Heart right ventricle (tissue), 16 donors: ENCODE measurements around the gene ACSS1. TPM values are rescaled to one million over a fixed set of nuclear protein-coding genes. Genes with fewer than 3 reads are reported as not detected.
A peak's percentile ranks its signal among the peaks of the same experiment; 100 is the strongest.

Experiments used
- ATAC-seq, 8 donors: fragments of 200-7000 bp; cut with Tn5 transposase; one replicate each; pipeline ENCODE4 v1.9.1; 2020; ENCODE audit warnings: mild to moderate bottlenecking in 8 of 8, moderate library complexity in 8 of 8, moderate number of reproducible peaks in 1 of 8
- DNase-seq, 2 donors: peaks; one replicate each; pipeline ENCODE4 v3.0.0-alpha.2; 2020
- H3K27ac ChIP-seq, 10 donors: fragments of 200-600 bp; sonication (generic) in 2 of 10; one replicate each; pipeline versions ENCODE4 v1.5.0 to v1.8.0; 2020 to 2022; ENCODE audit warnings: mild to moderate bottlenecking in 3 of 10
- H3K27me3 ChIP-seq, 7 donors: fragments of 200-600 bp; one replicate each; pipeline ENCODE4 v1.8.0; 2021 to 2022; ENCODE audit warnings: mild to moderate bottlenecking in 2 of 7
- H3K36me3 ChIP-seq, 9 donors: fragments of 200-600 bp; sonication (generic) in 1 of 9; one replicate each; pipeline versions ENCODE4 v1.5.0 to v1.8.0; 2020 to 2022; ENCODE audit warnings: mild to moderate bottlenecking in 2 of 9
- H3K4me1 ChIP-seq, 9 donors: fragments of 200-600 bp; sonication (generic) in 1 of 9; one replicate each; pipeline versions ENCODE4 v1.5.0 to v1.8.0; 2020 to 2022; ENCODE audit warnings: mild to moderate bottlenecking in 4 of 9
- H3K4me3 ChIP-seq, 10 donors: fragments of 200-600 bp; sonication (generic) in 2 of 10; one replicate each; pipeline versions ENCODE4 v1.5.0 to v1.8.0; 2020 to 2022; ENCODE audit warnings: mild to moderate bottlenecking in 7 of 10, moderate library complexity in 2 of 10
- H3K9me3 ChIP-seq, 11 donors: fragments of 200-600 bp in 10 of 11; sonication (generic) in 2 of 11; one replicate each; pipeline versions ENCODE4 v1.5.0 to v1.8.0; 2013 to 2022; ENCODE audit warnings: mild to moderate bottlenecking in 2 of 11, control low read depth in 1 of 11, moderate library complexity in 1 of 11
- WGBS, 2 donors: extraction: QIAGEN DNeasy Blood & Tissue Kit; methylation state at CpG; one replicate each; pipeline ENCODE4 v1.1.7; 2013; ENCODE audit warnings: inconsistent platforms in 1 of 2; 5-methylcytosine and 5-hydroxymethylcytosine counted together
- intact Hi-C, 10 donors: fragments of 100-400 bp; cut with DNase I; formaldehyde crosslinking; loops; one replicate each; pipeline versions ENCODE4 v1.11.1 to v1.14.2; 2022
- polyA plus RNA-seq, 2 donors: library from polyadenylated mRNA; stranded (reverse); fragments of 200-250 nt; gene quantifications; one replicate each; pipeline ENCODE4 v1.2.3, GENCODE V29; 2013
- total RNA-seq, 10 donors: library from RNA; stranded (reverse); fragmentation: NEBNext Ultra II Directional in 3 of 10; extraction: Animal tissue kit (Norgen Biotek cat#: 25700) in 3 of 10; gene quantifications; one replicate each; pipeline versions ENCODE4 v1.2.1 to v1.2.4, GENCODE V29; 2021 to 2023
- TF ChIP-seq, protein P1 (sequence below), 9 donors: fragments of 200-600 bp; sonication (generic) in 2 of 9; IDR thresholded peaks; one replicate each; pipeline versions ENCODE4 v1.5.0 to v1.8.0; 2021 to 2022; ENCODE audit warnings: antibody characterized with exemption in 9 of 9, mild to moderate bottlenecking in 5 of 9, moderate library complexity in 1 of 9
- donor health status: Arrhythmogenic right ventricular cardiomyopathy.
- donor health status: ischemic (EF 13 %, LVEDD 7.1; RV severe dilation, severe dysfunction).
- donor health status: healthy with polysubstance abuse.
- donor health status: DM: no; HTN: yes; CAD: no.
- donor health status: DM: no; HTN: no; CAD: no.
- donor health status: ischemic (EF 25% LVEDD 6.9; RV normal size, moderate dysfunction).
- donor health status: ischemic (EF 25% LVEDD 5.7; RV mildly dilated, moderate dysfunction).
- donor health status: healthy.
- donor health status: DM: yes; HTN: yes; CAD: no.
- donor health status: Ischemic cardiomyopathy.
- donor health status: ischemic (EF 35%, LVEDD 5.7; RV mildly dilated, moderate dysfunction).
- donor health status: nonischemic (EF 11% LVEDD 7.7; RV severe dilation, severe dysfunction).
- donor health status: DM: yes; HTN: yes; CAD: no.
- donor health status: PGD.
- donor health status: ischemic (EF 29% LVEDD 5.4; RV normal size, mild dysfunction).
- donor health status: nonischemic (EF 23%, LVEDD 6.1; RV moderate dilation, normal function).

The ACSS1 gene
- total and polyA plus RNA-seq, 12 donors, result 29.7 to 114 (median 84.9) TPM

DNA sequence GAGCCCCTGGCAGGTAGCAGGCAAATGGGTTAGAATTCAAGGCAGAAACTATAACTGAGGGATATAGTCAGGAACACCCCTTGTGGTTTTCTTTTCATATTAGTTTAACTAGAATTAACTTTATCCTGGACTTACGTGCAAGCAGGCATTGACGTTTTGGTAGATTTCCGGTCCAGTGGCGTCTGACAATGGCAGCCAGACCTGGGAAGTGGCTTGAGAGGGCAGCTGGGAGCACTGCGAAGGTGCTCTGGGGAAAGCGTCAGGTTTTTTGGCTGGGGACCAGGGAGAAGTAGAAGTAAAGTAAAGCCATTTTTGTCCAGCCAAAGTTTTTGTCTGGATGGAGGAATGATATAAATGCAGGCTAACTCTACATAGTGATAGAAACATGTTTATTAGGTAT, 8.4 kb upstream of the ACSS1 start:
- TF ChIP-seq, protein P1, sequence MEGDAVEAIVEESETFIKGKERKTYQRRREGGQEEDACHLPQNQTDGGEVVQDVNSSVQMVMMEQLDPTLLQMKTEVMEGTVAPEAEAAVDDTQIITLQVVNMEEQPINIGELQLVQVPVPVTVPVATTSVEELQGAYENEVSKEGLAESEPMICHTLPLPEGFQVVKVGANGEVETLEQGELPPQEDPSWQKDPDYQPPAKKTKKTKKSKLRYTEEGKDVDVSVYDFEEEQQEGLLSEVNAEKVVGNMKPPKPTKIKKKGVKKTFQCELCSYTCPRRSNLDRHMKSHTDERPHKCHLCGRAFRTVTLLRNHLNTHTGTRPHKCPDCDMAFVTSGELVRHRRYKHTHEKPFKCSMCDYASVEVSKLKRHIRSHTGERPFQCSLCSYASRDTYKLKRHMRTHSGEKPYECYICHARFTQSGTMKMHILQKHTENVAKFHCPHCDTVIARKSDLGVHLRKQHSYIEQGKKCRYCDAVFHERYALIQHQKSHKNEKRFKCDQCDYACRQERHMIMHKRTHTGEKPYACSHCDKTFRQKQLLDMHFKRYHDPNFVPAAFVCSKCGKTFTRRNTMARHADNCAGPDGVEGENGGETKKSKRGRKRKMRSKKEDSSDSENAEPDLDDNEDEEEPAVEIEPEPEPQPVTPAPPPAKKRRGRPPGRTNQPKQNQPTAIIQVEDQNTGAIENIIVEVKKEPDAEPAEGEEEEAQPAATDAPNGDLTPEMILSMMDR (IDR thresholded peaks at IDR 0.05), result no peak
- Histone ChIP-seq H3K27ac (no peak overlapping the region), H3K9me3 (no peaks in the 10 kb centered on the region), H3K4me1 (peaks cover 0 to 20% (median 11%) of the 10 kb centered on the region in 9 donors), H3K36me3 (no peaks in the 10 kb centered on the region), H3K4me3 (no peak overlapping the region), H3K27me3 (peaks cover 0 to 42% (median 10%) of the 10 kb centered on the region in 7 donors)
- intact Hi-C loops, result loop anchor here in 7 of 10 donors (5.0 to 10.0 kb wide), 4 partner anchors 34 to 338 kb away; partner anchors contain the start of genes ABHD12 (in 3 of the 7) and GINS1 (in 1 of the 7)
- DNase-seq (no peak), ATAC-seq (no peak)
- 18 to 21% methylated on average over 6 of the region's 6 CpGs for WGBS, 2 donors

DNA sequence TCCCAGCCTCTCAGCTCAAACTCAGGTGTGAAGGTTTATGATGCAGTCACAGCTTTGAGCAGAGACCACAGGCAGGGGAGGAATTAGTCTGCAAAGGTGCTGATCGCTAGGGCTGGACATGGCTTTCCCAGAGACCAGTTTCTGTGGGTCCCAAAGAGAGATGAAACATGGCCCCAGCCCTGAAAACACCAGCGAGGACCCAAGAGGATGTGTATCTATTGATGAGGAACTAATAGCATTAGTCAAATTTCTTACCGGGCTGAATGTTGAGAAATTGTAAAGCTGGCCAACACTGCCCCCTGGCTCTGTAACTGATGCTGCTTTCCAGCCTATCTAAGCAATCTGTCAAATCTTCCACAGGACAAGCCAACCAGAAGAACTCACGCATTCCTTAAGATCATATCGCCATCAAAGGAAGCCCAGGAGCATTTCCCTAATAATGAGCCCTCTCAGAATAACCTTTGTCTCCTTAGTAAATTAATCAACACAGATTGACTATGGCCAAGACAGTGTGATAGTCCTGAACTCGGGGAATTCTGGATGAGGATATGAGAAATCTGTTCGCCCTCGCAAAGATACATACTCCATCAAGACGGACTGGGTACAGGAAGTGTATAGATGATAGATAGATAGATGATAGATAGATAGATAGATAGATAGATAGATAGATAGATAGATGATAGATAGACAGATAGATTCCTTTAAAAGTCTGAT, 7.8 kb upstream of the ACSS1 start:
- H3K27me3 ChIP-seq, result peaks cover 0 to 36% (median 10%) of the 10 kb centered on the region in 7 donors
- intact Hi-C loops, result loop anchor here in 9 of 10 donors (1.0 to 10.0 kb wide), 8 partner anchors 33 to 339 kb away; partner anchors contain the start of genes ABHD12 (in 3 of the 9) and GINS1 (in 1 of the 9)
- DNase-seq (peak; percentile 37 to 60), ATAC-seq (peak; percentile 53 to 92 (median 79))
- 28% methylated on average over 9 of the region's 9 CpGs for WGBS, 2 donors
- no peak overlapping the region for H3K4me3 ChIP-seq
- H3K36me3 ChIP-seq, result no peaks in the 10 kb centered on the region
- H3K9me3 ChIP-seq, result no peaks in the 10 kb centered on the region
- H3K4me1 ChIP-seq, result peaks cover 0 to 20% (median 11%) of the 10 kb centered on the region in 9 donors
- TF ChIP-seq, protein P1 (IDR thresholded peaks at IDR 0.05), result peak; percentile 69 to 94 (median 81)
- peak overlapping the region in 1 of 10 donors; percentile 1 for H3K27ac ChIP-seq

DNA sequence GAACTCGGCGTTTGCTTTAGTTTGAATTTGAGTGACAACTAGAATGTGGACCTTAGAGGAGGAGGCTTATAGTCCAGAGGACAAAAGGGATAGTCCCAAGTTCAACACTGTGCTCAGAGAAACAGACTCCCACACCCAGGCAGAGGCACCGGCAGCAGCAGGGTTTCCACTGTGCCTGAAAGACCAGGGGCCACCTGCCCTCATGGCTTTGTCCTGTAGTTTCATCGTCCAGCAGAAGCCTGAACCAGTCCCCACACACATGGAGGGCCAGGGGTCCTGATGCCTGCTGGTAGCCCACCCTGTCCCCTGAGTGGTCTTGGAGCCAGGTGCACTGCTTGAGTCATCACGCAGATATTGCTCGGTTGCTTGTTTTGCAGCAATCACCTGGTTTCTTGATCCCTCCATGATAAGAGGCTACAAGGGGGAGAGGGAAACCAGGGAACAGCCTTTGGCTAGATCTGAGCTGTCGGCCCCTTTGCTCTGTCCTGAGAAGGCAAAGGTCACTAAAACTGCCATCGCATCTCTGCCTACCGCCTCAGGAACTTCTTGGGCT, 7.2 kb upstream of the ACSS1 start:
- no peaks in the 10 kb centered on the region for H3K9me3 ChIP-seq
- intact Hi-C loops, result loop anchor here in 9 of 10 donors (1.0 to 10.0 kb wide), 8 partner anchors 33 to 340 kb away; partner anchors contain the start of genes ABHD12 (in 3 of the 9) and GINS1 (in 1 of the 9)
- H3K4me3 ChIP-seq, result no peak overlapping the region
- ATAC-seq (peak in 5 of 8 donors; percentile 9 to 43 (median 19)), DNase-seq (no peak)
- peak overlapping the region in 1 of 10 donors; percentile 1 for H3K27ac ChIP-seq
- TF ChIP-seq, protein P1 (IDR thresholded peaks at IDR 0.05), result no peak
- H3K36me3 ChIP-seq, result no peaks in the 10 kb centered on the region
- 63 to 72% methylated on average over 9 of the region's 9 CpGs for WGBS, 2 donors
- H3K27me3 ChIP-seq, result peaks cover 0 to 32% (median 10%) of the 10 kb centered on the region in 7 donors
- peaks cover 0 to 20% (median 11%) of the 10 kb centered on the region in 9 donors for H3K4me1 ChIP-seq

GRCh38 chr20:25064561-25065071, 6.7 kb upstream of the ACSS1 start:
- intact Hi-C loops, result loop anchor here in 9 of 10 donors (1.0 to 10.0 kb wide), 10 partner anchors 32 to 340 kb away; partner anchors contain the start of genes ABHD12 (in 3 of the 9) and GINS1 (in 1 of the 9)
- ATAC-seq, result no peak
- Histone ChIP-seq H3K9me3 (no peaks in the 10 kb centered on the region), H3K36me3 (no peaks in the 10 kb centered on the region), H3K27ac (no peak overlapping the region), H3K4me1 (peaks cover 0 to 20% (median 11%) of the 10 kb centered on the region in 9 donors), H3K4me3 (no peak overlapping the region), H3K27me3 (peaks cover 0 to 27% (median 6%) of the 10 kb centered on the region in 7 donors)
- TF ChIP-seq, protein P1 (IDR thresholded peaks at IDR 0.05), result no peak
- DNase-seq, result no peak
- WGBS, 2 donors, result 84 to 89% methylated on average over 4 of the region's 4 CpGs
